T-helper 2 cell treated with Interferon-gamma antibody and Interleukin-4, amounts not matched to agents 100 ng/mL and 5 ng/mL, for 36 hours (primary cell): ENCODE results near the gene MMRN1. TPM values are rescaled to one million over a fixed set of nuclear protein-coding genes. Genes with fewer than 3 reads are reported as not detected.

ENCODE experiments used
- intact Hi-C: fragments of 100-400 bp; cut with micrococcal nuclease; formaldehyde crosslinking; loops from one replicate; pipeline ENCODE4 v1.15.1; 2023
- total RNA-seq: library from RNA; stranded (reverse); gene quantifications from 2 replicates; pipeline ENCODE4 v1.2.3, GENCODE V29; 2022

MMRN1 gene
- total RNA-seq, 1 donor from 2014 or later, result 0.95 TPM

GRCh38 chr4:89994176-89994873 is 99.7 kb downstream of the MMRN1 start:
- intact Hi-C loops, result no loop called here

- intact Hi-C loops, result no loop called here
Measured at GRCh38 chr4:89995006-89995405, 100.4 kb downstream of the MMRN1 start.

- intact Hi-C loops, result no loop called here
Measured at GRCh38 chr4:89995814-89996213, 101.2 kb downstream of the MMRN1 start.

- intact Hi-C loops, result no loop called here
Measured at GRCh38 chr4:89997171-89997704, 102.6 kb downstream of the MMRN1 start.

- intact Hi-C loops, result no loop called here
Measured at GRCh38 chr4:89998469-89999011, 103.9 kb downstream of the MMRN1 start.

- intact Hi-C loops, result no loop called here
Measured at GRCh38 chr4:90001023-90001422, 106.4 kb downstream of the MMRN1 start.

- intact Hi-C loops, result no loop called here
Measured at GRCh38 chr4:90002441-90003062, 107.9 kb downstream of the MMRN1 start.

Other genes with a start within 250 kb of the MMRN1 start
- 3.3 and 4.6 TPM in 2 replicates for gene SNCA, start 57.7 kb upstream of the MMRN1 start, total RNA-seq
- gene CCSER1, start 232.5 kb downstream of the MMRN1 start, total RNA-seq, result not detected in 2 replicates